K562 (cell line): ENCODE data around the gene RNF215. TPM values are rescaled to one million over a fixed set of nuclear protein-coding genes. Genes with fewer than 3 reads are reported as not detected.

ENCODE experiments used
- ATAC-seq: fragments of 200-7000 bp; cut with Tn5 transposase; 3 replicates; pipeline ENCODE4 v1.9.1; 2020; ENCODE audit warnings: moderate library complexity
- BruUV-seq: library from RNA; stranded (reverse); fragments of 400-500 nt; replicated peaks from 2 replicates; lab custom pipeline; 2021; lab: Mats Ljungman, UMichigan
- CTCF ChIA-PET: fragments of 300-600 bp; formaldehyde crosslinking; extraction: SDS; loops from one replicate; lab custom pipeline; 2021; ENCODE audit warnings: low intra/inter-chr PET ratio; lab: Yijun Ruan, JAX
- POLR2A ChIA-PET: fragments of 300-600, 350-650 bp; sonication (Branson Sonifier 250); formaldehyde crosslinking; extraction: SDS; loops from one replicate; lab custom pipeline; 2021; ENCODE audit warnings: antibody characterized with exemption, inconsistent platforms; lab: Yijun Ruan, JAX
- DNase-seq, 4 experiments: peaks; one replicate each; pipeline versions ENCODE4 v3.0.0 to v3.0.0-alpha.2; 2011 to 2018; ENCODE audit warnings: low spot score in 3 of 4, mixed read lengths in 3 of 4; ENCODE audit errors: extremely low read depth in 1 of 4
- FAIRE-seq: peaks from 2 replicates; lab custom pipeline; 2011; peaks lifted over from hg19 to GRCh38; lab: Jason Lieb, UNC
- H2AFZ ChIP-seq: 2 replicates; pipeline ENCODE4 v1.6.0; 2011; ENCODE audit warnings: low read depth, low read length, control low read depth, inconsistent platforms
- H3K27ac ChIP-seq: fragments of 200-600 bp; 3 replicates; pipeline ENCODE4 v1.8.0; 2011; ENCODE audit warnings: low read depth, mild to moderate bottlenecking, control low read depth, inconsistent platforms, low read length, moderate library complexity, mixed read lengths; ENCODE audit errors: extremely low read depth
- H3K27me3 ChIP-seq, 2 experiments: fragments of 300-600 bp in 1 of 2; 2 replicates in 1 of 2; 3 replicates in 1 of 2; pipeline versions ENCODE4 v1.6.0 to v1.8.0; 2011; ENCODE audit warnings: inconsistent platforms in 2 of 2, low read length in 2 of 2, mild to moderate bottlenecking in 1 of 2, mixed read lengths in 1 of 2, moderate library complexity in 1 of 2; ENCODE audit not compliant: control insufficient read depth in 2 of 2, insufficient read depth in 2 of 2
- H3K36me3 ChIP-seq: fragments of 300-600 bp; 3 replicates; pipeline ENCODE4 v1.8.0; 2011; ENCODE audit warnings: mild to moderate bottlenecking, low read length, inconsistent platforms; ENCODE audit not compliant: control insufficient read depth, insufficient read depth
- H3K4me1 ChIP-seq, 2 experiments: fragments of 200-600 bp in 1 of 2; replicated peaks in 1 of 2; 2 replicates in 1 of 2; 3 replicates in 1 of 2; pipeline versions ENCODE4 v1.5.1 to v1.8.0; 2011; ENCODE audit warnings: inconsistent platforms in 2 of 2, low read length in 2 of 2, mild to moderate bottlenecking in 1 of 2, mixed read lengths in 1 of 2, moderate library complexity in 1 of 2; ENCODE audit not compliant: control insufficient read depth in 2 of 2, insufficient read depth in 2 of 2
- H3K4me2 ChIP-seq: 2 replicates; pipeline ENCODE4 v1.6.1; 2011; ENCODE audit warnings: low read length, control low read depth, inconsistent platforms, mixed read lengths; ENCODE audit not compliant: insufficient read depth
- H3K4me3 ChIP-seq: fragments of 200-600 bp; sonication (generic), shearing (Covaris generic); 2 replicates; pipeline ENCODE4 v1.5.1; 2016; ENCODE audit warnings: control low read depth, inconsistent platforms
- H3K79me2 ChIP-seq: fragments of 200-600 bp; 3 replicates; pipeline ENCODE4 v1.8.0; 2011; ENCODE audit warnings: low read length, inconsistent platforms; ENCODE audit not compliant: control insufficient read depth, insufficient read depth
- H3K9ac ChIP-seq, 2 experiments: 2 replicates each; pipeline versions ENCODE4 v1.6.0 to v1.6.1; 2011; ENCODE audit warnings: low read depth in 2 of 2, low read length in 2 of 2, control low read depth in 1 of 2, inconsistent platforms in 1 of 2, mild to moderate bottlenecking in 1 of 2, mixed read lengths in 1 of 2; ENCODE audit not compliant: insufficient read depth in 1 of 2
- H3K9me1 ChIP-seq: one replicate; pipeline ENCODE4 v1.6.0; 2011; ENCODE audit warnings: inconsistent platforms, mild to moderate bottlenecking, low read length, moderate library complexity; ENCODE audit not compliant: control insufficient read depth, insufficient read depth
- H3K9me3 ChIP-seq: replicated peaks from 2 replicates; pipeline ENCODE4 v1.5.1; 2011; ENCODE audit warnings: low read depth, low read length, inconsistent platforms; ENCODE audit not compliant: control insufficient read depth, insufficient read depth
- H4K20me1 ChIP-seq: replicated peaks from 2 replicates; pipeline ENCODE4 v1.6.1; 2011; ENCODE audit warnings: low read length, inconsistent platforms, mixed read lengths; ENCODE audit not compliant: control insufficient read depth, insufficient read depth
- KHSRP ChIP-seq: fragments of 450-650 bp; IDR thresholded peaks from 2 replicates; pipeline ENCODE4 v1.6.1; 2017
- KLF16 ChIP-seq: IDR thresholded peaks from 2 replicates; pipeline ENCODE4 v1.6.1; 2016; ENCODE audit warnings: antibody characterized with exemption
- MTA3 ChIP-seq: fragments of 450-650 bp; formaldehyde crosslinking; IDR thresholded peaks from 2 replicates; pipeline ENCODE4 v1.6.1; 2017; ENCODE audit warnings: mild to moderate bottlenecking, borderline replicate concordance
- PRPF4 ChIP-seq: fragments of 200-400 bp; formaldehyde crosslinking; IDR thresholded peaks from one replicate; pipeline ENCODE4 v1.6.1; 2017; ENCODE audit warnings: low read length, low read depth, mild to moderate bottlenecking; ENCODE audit not compliant: insufficient read depth, poor library complexity, severe bottlenecking
- SMARCA4 ChIP-seq: fragments of 450-650 bp; IDR thresholded peaks from 2 replicates; pipeline ENCODE4 v1.6.1; 2016
- TSC22D4 ChIP-seq: fragments of 450-650 bp; IDR thresholded peaks from 2 replicates; pipeline ENCODE4 v1.6.1; 2016; ENCODE audit warnings: missing genetic modification characterization, missing biosample characterization, control low read depth
- ZBTB8A ChIP-seq: fragments of 450-650 bp; IDR thresholded peaks from 2 replicates; pipeline ENCODE4 v1.6.1; 2018; ENCODE audit warnings: mild to moderate bottlenecking, moderate library complexity; ENCODE audit not compliant: partially characterized antibody
- ZNF263 ChIP-seq: sonication (generic); formaldehyde crosslinking; IDR thresholded peaks from 2 replicates; pipeline ENCODE4 v1.8.0; 2022; ENCODE audit warnings: mild to moderate bottlenecking, missing genetic modification reagents, borderline replicate concordance
- WGBS: fragments of 100-300 bp; shearing (Covaris generic); methylation state at CpG from one replicate; pipeline ENCODE4 v1.1.6; 2016; ENCODE audit warnings: low coverage, mixed read lengths; ENCODE audit not compliant: insufficient coverage; ENCODE audit errors: missing lambda C conversion rate; 5-methylcytosine and 5-hydroxymethylcytosine counted together
- in situ Hi-C: fragments of 300-500 bp; cut with MboI; formaldehyde crosslinking; loops from 4 replicates; pipeline ENCODE4 v1.15.0; 2018; ENCODE audit warnings: inconsistent platforms, mixed read lengths
- intact Hi-C: fragments of 100-400 bp; cut with micrococcal nuclease; formaldehyde crosslinking; loops from 2 replicates; pipeline ENCODE4 v1.14.2; 2022
- polyA plus RNA-seq, 8 experiments: library from polyadenylated mRNA; depleted of rRNA in 4 of 8; stranded (reverse) in 5 of 8; unstranded in 3 of 8; fragments of >200 nt; fragmentation: Nextera tagmentation in 2 of 8; fragmentation: Illumina TruSeq in 1 of 8; extraction: Ambion mirVana in 2 of 8; extraction: Trizol in 1 of 8; gene quantifications; 2 replicates each; pipeline versions ENCODE4 v1.2.1 to v1.2.3, GENCODE V29; 2011 to 2014; ENCODE audit warnings: inconsistent platforms in 1 of 8, missing spikeins in 1 of 8
- total RNA-seq, 7 experiments: library from RNA; depleted of rRNA in 6 of 7; stranded (reverse); fragments of >200 nt in 6 of 7; fragmentation: Illumina TruSeq in 2 of 7; extraction: Trizol in 2 of 7; gene quantifications; 2 replicates each; pipeline versions ENCODE4 v1.2.1 to v1.2.3, GENCODE V29; 2011 to 2021; ENCODE audit warnings: low replicate concordance in 1 of 7
- TF ChIP-seq, protein P1 (sequence below): sonication (generic); formaldehyde crosslinking; IDR thresholded peaks from 2 replicates; pipeline ENCODE4 v1.8.1; 2023; ENCODE audit warnings: mild to moderate bottlenecking, missing genetic modification reagents
- TF ChIP-seq, protein P2 (sequence below), 3 experiments: IDR thresholded peaks in 2 of 3; conservative IDR thresholded peaks in 1 of 3; 2 replicates each; pipeline ENCODE4 v1.5.1; 2011 to 2012; ENCODE audit warnings: low read length in 3 of 3, mild to moderate bottlenecking in 3 of 3, control low read depth in 2 of 3, improper control_type of control experiment in 1 of 3, inconsistent platforms in 1 of 3, low read depth in 1 of 3, mixed read lengths in 1 of 3, moderate library complexity in 1 of 3; ENCODE audit not compliant: insufficient read depth in 2 of 3

RNF215 gene
- total and polyA plus RNA-seq, 9 of the 15 experiments (the other 6 are each of a cell fraction or from before 2014, with no cell fraction given) = 0.08 to 9.8 (median 2.7) TPM

DNA sequence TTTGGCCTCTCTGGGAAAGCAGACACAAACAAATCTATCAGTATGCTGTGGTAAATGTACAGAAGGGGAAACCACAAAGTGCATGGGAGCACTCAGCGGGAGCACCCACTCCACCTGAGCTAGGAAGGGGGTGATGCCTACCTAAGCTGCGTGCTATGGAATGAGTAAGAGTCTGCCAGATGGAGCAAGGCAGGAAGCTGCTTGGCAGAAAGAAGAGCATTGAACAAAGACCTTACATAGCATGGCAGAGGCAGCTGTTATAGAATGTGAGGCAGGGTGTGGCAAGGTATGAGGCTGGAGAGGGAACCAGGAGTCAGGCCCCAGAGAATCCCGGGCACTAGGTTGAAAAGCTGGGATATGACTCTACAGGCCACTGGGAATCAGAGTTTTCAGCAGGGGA is 24.6 kb upstream of the RNF215 start:
- H3K9me1 ChIP-seq = peaks cover 2% of the 10 kb centered on the region
- no peak for DNase-seq
- H3K27me3 ChIP-seq = no peaks in the 10 kb centered on the region
- H3K4me2 ChIP-seq = no peak overlapping the region
- H3K4me3 ChIP-seq = no peak overlapping the region
- H4K20me1 ChIP-seq = peaks cover 9% of the 10 kb centered on the region
- 56% methylated on average over 3 of the region's 3 CpGs for WGBS
- ChIA-PET POLR2A (interaction anchor here (2.3 kb wide), 1 partner anchor 12 kb away, joined by 17 read pairs; no protein-coding TSS in a partner anchor), CTCF (no interaction called here)
- no peak for ATAC-seq
- H3K79me2 ChIP-seq = no peaks in the 10 kb centered on the region
- H3K36me3 ChIP-seq = peaks cover 18% of the 10 kb centered on the region; the same call in 2 of the 3 replicates
- intact Hi-C loops = no loop called here
- no peak overlapping the region for H3K9ac ChIP-seq
- H3K9me3 ChIP-seq = no peaks in the 10 kb centered on the region
- peaks cover 3 to 12% of the 10 kb centered on the region in 2 experiments; a peak in 3 of 5 replicates for H3K4me1 ChIP-seq
- H2AFZ ChIP-seq = no peak overlapping the region
- in situ Hi-C loops = no loop called here
- no TSS peak for BruUV-seq
- FAIRE-seq = no peak
- H3K27ac ChIP-seq = no peak overlapping the region
- TF ChIP-seq ZNF263 (CRISPR knock-in tag) = peak; percentile 91
- no peak for TF ChIP-seq KHSRP

DNA sequence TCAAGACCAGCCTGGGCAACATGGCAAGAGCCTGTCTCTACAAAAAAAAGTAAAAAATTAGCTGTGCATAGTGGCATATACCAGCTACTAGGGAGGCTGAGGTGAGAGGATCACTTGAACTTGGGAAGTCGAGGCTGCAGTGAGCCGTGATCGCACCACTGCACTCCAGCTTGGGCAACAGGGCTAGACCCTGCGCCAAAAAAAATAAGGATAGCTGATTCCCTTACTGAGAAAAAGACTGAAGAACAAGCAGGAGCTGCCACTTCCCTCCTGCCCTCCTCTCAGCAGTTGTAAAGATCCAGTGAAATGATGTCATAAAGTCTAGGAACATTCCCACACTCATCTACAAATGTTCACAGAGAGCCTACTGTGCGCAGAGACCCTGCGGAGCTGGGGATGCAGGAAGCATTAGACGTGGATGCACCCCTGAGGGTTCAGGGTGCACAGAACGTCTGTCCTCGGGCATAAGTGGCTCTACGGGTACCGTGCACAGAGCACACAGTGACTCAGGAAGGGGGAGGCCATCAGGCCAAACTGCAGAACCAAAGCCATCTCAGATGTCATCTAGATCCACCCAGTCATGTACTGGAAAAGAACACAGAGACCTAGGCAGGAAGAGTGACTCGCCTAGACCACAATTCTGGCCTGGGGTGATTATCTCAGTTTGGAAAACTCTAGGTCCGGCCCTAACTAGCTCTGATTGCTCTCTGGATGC is 21.3 kb upstream of the RNF215 start:
- ATAC-seq = peak; percentile 82
- POLR2A ChIA-PET = interaction anchor here (1.5 to 1.6 kb wide), 2 partner anchors 13 to 16 kb away, joined by 4 read pairs; no protein-coding TSS in a partner anchor
- DNase-seq = peak in 3 of 4 experiments; percentile 21 to 59 (median 43)
- TF ChIP-seq TSC22D4 (no peak), ZBTB8A (no peak), SMARCA4 (peak; percentile 29; the same call in 1 of the 2 replicates), PRPF4 (no peak), MTA3 (no peak), KLF16 (0 out of 2 replicates have a peak, but pooled peaks have one; percentile 25)
- TF ChIP-seq, protein P1, sequence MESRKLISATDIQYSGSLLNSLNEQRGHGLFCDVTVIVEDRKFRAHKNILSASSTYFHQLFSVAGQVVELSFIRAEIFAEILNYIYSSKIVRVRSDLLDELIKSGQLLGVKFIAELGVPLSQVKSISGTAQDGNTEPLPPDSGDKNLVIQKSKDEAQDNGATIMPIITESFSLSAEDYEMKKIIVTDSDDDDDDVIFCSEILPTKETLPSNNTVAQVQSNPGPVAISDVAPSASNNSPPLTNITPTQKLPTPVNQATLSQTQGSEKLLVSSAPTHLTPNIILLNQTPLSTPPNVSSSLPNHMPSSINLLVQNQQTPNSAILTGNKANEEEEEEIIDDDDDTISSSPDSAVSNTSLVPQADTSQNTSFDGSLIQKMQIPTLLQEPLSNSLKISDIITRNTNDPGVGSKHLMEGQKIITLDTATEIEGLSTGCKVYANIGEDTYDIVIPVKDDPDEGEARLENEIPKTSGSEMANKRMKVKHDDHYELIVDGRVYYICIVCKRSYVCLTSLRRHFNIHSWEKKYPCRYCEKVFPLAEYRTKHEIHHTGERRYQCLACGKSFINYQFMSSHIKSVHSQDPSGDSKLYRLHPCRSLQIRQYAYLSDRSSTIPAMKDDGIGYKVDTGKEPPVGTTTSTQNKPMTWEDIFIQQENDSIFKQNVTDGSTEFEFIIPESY = no peak
- TF ChIP-seq, protein P2, sequence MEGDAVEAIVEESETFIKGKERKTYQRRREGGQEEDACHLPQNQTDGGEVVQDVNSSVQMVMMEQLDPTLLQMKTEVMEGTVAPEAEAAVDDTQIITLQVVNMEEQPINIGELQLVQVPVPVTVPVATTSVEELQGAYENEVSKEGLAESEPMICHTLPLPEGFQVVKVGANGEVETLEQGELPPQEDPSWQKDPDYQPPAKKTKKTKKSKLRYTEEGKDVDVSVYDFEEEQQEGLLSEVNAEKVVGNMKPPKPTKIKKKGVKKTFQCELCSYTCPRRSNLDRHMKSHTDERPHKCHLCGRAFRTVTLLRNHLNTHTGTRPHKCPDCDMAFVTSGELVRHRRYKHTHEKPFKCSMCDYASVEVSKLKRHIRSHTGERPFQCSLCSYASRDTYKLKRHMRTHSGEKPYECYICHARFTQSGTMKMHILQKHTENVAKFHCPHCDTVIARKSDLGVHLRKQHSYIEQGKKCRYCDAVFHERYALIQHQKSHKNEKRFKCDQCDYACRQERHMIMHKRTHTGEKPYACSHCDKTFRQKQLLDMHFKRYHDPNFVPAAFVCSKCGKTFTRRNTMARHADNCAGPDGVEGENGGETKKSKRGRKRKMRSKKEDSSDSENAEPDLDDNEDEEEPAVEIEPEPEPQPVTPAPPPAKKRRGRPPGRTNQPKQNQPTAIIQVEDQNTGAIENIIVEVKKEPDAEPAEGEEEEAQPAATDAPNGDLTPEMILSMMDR (IDR thresholded peaks at IDR 0.05 in 2 of 3, conservative IDR thresholded peaks at IDR 0.05 in 1 of 3; ENCODE audit: insufficient read depth in 2 of 3, low read depth in 1 of 3, low read length in 3 of 3) = no peak

More for the DNA sequence above, 21.3 kb upstream of the RNF215 start:
- no TSS peak for BruUV-seq
- Histone ChIP-seq H4K20me1 (peaks cover 9% of the 10 kb centered on the region), H3K36me3 (peaks cover 3% of the 10 kb centered on the region; the same call in 2 of the 3 replicates), H3K9me3 (no peaks in the 10 kb centered on the region), H3K9ac (peak overlapping the region in 1 of 2 experiments; percentile 82; a peak in 2 of 4 replicates), H2AFZ (no peak overlapping the region), H3K4me3 (no peak overlapping the region), H3K4me1 (peaks cover 4 to 12% of the 10 kb centered on the region in 2 experiments; a peak in 3 of 5 replicates), H3K27me3 (no peaks in the 10 kb centered on the region), H3K27ac (no peak overlapping the region), H3K79me2 (no peaks in the 10 kb centered on the region), H3K4me2 (no peak overlapping the region; the same call in 1 of the 2 replicates), H3K9me1 (peaks cover 5% of the 10 kb centered on the region)
- whole genome bisulfite sequencing = 36% methylated on average over 12 of the region's 13 CpGs
- FAIRE-seq = peak; percentile 74
- in situ Hi-C loops (no loop called here), intact Hi-C loops (no loop called here)
- CTCF ChIA-PET = no interaction called here
